Activated naive CD4-positive, alpha-beta T cell treated with anti-CD3 and anti-CD28 coated beads, Interleukin-2, amount 50 U/mL, for 16 hours (primary cell): ENCODE data around the gene CRTC1.
"Not testable (repeated sequence)": the region's sequence is repeated elsewhere in the genome, so short reads cannot be mapped to it uniquely, and the experiment has no call there.

Experiments used
- DNase-seq: peaks from one replicate; pipeline ENCODE4 v3.0.0-alpha.2; 2020

CRTC1 gene

DNA sequence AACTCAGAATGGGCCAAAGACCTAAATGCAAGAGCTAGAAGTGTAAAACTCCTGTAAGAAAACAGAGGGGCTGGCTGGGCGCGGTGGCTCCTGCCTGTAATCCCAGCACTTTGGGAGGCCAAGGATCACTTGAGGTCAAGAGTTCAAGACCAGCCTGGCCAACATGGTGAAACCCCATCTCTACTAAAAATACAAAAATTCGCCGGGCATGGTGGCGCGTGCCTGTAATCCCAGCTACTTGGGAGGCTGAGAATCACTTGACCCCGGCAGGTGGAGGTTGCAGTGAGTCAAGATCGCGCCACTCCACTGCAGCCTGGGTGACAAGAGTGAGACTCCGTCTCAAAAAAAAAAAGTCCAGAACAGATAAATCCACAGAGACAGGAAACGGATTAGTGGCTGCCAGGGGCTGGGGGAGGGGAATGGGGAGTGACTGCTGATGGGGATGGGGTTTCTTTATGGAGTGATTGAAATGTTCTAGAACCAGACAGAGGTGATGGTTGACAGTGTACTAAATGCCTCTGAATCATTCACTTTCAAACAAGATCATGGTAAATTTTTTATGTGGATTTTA, 50.4 kb downstream of the CRTC1 start:
- not testable (repeated sequence) for DNase-seq

GRCh38 chr19:18735324-18735723, 51.8 kb downstream of the CRTC1 start:
- no peak for DNase-seq

DNA sequence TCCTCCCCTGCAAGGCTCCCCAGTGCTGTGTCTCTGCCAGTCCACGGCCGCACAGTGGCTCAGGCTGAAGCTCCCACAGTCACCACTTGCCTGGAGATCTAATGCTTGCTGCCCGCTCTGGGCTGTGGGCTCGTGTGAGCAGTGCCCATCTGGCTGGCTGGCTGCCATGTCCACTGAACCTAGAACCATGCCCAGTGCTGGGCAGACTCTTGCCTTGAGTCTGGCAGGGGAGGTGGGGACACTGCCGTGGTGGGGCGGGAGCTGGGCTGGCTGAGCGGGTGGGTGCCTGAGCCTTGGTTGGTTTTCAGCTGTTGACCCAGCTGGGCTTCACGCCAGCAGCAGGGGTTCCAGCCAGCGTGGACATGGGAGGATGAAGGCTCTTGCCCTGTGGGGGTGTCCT, 52.3 kb downstream of the CRTC1 start:
- no peak for DNase-seq

DNA sequence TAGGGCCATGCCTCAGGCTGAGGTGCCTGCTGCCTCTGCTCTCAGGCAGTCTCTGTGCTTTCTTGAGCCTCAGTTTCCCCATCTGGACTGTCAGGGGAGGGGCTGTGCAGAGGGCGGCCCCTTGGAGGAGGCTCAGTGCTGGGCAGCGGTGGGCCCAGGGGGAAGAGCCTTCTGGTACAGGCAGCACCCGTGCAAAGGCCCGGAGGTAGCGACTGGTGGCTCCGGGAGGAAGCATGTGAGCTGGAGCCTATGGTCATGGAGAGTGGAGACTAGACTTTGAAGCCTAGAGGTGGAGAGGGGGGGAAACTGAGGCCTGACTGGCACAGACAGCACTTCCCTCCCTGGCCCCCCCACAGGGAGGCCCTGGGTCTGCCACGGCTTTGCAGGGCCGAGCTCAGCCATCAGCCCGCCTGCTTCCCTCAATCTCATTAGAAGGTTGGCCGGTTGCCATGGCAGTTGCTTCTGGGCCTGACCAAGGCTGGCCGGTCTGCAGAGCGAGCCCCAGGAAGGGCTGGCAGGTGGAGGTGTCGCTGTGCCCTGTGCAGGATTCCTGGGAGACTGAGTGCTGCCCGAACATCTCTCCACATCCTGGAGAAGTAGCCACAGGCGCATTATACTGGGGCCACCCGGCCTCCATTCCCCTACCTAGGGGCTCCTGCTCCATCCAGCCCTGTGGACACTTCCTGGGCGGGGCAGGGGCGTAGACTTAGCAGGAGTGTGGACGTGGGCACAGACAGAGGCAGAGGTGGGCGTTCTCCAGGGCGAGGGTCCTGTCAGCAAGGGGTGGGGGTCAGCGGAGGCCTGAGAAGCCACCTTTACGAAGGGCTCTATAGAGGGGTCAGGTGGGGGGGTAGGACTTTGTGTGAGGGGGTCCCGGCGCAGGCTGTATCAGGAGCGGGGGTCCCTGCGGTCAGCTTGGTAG, 53.2 kb downstream of the CRTC1 start:
- no peak for DNase-seq

DNA sequence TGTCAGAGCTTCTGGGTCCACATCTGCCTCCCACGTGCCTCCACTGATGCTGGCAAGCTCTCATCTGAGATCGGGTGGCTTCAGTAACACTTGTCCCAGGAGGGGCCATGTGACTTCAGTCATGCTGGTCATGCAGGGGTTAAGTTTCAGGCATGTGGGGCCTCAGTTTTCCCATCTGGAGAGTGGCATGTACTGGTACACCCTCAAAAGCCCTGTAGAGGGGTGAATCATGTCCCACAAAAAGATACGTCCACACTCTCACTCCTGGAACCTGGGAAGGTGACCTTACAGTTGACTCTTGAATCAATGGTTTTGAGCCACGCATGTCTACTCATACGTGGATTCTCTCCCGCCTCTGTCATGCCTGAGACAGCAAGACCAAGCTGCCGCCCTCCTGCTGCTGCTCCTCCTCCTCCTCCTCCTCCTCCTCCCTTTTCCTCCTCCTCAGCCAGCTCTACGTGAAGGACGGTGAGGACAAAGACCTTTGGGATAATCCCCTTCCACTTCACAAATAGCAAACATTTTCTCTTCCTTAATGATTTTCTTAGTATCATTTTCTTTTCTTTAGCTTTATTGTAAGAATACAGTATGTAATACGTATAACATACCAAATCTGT, 54.0 kb downstream of the CRTC1 start:
- no peak for DNase-seq

- DNase-seq, result no peak
These were observed 54.5 kb downstream of the CRTC1 start for GRCh38 chr19:18737954-18738351.

GRCh38 chr19:18738961-18739690, 55.6 kb downstream of the CRTC1 start:
- no peak for DNase-seq

DNA sequence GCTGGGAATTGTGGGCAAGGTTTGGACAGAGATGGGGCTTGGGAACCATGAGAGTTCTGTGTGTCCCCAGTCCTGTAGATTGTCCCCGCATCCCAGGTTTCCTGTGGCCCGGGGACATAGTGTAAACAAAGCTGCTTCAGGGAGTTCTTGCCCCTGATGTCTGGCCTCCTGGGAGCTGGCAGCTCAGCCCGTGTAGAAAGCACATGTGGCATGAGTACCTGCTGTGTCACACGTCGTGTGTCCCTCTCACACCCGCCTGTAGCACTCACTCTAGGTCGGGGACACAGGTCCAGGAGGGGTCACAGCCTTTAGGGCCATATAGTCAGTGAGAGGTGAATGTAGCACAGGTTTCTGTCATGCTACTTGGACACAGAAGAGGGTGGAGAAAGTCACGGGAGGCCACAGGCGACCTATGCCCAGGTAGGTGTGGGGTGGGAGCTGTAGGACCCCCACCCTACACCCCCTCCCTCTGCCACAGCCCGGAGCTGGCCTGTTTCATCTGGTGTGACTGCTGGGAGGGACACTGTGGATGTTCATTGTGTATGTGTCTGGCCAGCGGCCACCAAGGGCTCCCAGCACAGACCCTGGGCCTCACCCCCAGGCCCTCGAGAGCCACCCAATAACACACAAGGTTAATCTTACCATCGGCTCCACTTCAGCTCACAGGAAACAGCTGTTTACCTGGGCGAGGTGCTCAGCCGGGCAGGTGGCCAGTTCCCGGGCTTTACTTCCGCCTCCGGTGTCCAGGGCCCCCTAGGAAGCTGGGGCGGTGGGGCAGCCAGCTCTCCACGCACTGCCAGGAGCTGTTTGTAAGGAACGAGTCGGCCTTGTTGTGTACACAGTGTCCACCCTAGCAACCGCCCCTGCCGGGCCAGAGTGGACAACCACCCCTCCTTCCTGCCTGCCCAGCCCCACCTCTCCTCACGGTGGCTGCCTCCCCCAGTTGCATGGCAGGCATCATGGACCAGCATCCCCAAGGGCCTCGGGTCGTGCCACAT, 57.9 kb downstream of the CRTC1 start:
- no peak for DNase-seq

- DNase-seq, result no peak
These were observed 58.8 kb downstream of the CRTC1 start for GRCh38 chr19:18742324-18742723.

- DNase-seq, result no peak
These were observed 59.6 kb downstream of the CRTC1 start for GRCh38 chr19:18742838-18743783.

DNA sequence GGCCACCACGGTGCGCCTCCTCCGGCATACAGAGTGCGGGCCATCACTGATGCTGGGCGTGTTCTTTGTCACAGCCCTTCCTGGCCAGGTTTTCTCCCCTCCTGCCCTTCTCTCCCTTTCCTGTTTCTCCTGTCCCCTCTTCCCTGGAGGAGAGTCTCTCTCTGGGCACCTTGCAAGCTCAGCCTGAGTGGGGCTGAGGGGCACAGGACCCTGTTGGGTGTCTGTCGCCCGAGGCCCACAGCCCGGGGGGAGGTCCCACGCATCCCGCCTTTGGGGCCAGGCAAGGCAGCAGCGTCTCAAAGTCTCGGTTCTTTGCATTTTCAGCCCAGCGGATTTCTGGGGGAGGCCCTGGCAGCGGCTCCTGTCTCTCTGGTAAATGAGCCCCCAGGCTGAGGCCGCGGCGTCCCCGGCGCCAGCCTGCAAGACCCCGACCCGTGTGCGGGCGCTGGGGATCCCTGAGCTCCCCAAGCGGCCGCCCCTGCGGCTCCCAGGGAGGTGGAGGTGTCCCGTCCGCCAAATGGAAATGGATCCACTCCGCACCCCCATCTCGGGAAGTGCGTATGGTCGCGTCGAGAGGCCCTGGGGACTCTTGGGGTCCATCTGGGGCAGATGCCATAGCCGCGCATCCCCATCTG, 60.4 kb downstream of the CRTC1 start:
- no peak for DNase-seq

DNA sequence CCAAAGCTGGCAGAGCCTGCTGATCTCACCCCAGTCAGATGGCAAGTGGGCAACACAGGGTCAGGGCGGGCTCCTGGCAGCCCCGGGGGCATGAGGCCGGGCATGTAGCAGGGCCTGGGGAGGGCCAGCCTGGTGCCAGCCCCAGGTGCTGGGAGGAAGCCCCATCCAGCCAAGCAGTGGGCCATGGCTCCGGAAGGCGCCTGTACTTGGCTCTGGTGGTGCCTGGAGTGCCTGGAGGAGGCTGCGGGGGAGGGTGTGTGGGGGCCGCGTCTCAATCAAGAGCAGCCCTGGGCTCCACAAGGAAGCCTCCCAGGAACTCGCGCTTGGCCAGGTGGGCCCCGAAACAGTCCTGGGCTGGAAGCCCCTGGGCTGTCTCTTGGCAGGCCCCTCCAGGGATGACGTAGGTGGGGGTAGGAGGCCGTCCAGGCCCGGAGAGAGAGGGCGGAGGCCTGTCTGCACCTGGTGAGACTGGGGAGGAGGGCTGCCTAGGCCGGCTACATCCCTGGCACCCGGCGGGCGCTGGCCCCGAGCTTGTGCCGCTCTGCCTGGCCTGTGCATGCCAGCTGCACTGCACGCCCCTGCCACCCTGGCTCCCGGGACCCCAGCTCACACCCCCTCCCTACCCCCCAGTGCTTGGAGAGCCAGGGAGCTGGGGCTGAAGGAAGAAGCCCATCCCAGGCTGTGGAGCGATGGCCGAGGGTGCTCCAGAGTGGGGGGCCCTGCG, 61.7 kb downstream of the CRTC1 start:
- DNase-seq, result no peak

DNA sequence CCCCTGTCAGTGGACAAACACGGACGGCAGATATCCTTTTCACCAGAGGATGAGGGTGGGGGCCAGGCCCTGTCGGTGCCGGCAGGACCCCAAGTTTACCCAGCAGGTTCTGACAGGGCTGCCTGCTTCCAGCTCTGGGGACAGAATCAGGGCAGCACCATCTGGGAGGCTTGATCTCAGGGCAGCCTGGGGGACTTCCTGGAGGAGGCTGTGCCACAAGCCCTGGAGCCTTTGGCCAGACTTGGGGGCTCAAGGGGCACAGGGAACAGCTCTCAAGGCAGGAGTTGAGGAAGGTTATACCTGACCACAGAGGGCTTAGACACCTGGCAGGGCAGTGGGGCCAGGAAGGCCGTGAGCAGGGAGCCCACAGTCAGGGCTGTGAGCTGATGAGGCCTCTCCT, 62.5 kb downstream of the CRTC1 start:
- DNase-seq, result no peak

- no peak for DNase-seq
These were observed 63.2 kb downstream of the CRTC1 start for GRCh38 chr19:18746401-18747325.

DNA sequence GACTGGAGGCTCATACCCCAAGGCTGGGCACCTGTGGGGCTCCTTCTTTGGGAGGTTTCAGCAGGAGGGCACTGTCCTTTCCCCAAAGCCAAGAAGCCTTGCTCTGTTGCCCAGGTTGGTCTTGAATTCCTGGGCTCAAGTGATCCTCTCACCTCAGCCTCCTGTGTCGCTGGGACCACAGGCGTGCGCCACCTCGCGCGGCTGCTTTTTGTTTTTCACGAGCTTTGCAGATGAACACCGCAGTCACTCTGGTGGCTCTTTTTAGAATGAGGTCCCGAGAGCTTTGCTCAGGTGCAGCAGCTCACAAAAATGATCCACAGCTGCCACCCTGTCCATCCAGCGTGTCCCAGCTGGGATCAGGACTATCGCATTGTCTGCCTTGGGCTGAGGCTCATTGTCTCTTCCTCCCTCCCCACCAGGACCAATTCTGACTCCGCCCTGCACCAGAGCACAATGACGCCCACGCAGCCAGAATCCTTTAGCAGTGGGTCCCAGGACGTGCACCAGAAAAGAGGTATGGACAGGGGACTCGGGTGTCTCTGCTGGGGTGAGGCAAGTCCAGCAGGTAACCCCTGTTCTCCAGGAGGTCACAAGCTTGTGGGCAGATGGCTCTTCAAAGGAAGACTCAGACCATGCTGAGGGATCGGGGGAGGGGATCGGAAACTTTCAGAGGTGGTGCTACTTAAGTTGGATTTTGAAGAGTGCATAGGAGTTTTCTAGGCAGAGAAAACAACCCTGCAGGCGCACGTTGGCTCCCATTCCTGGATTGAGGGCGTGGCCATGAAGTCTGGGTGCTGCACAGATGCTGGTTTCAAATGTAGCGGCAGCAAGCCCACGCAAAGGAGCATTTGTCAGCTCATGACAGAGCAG, 66.1 kb downstream of the CRTC1 start:
- no peak for DNase-seq

DNA sequence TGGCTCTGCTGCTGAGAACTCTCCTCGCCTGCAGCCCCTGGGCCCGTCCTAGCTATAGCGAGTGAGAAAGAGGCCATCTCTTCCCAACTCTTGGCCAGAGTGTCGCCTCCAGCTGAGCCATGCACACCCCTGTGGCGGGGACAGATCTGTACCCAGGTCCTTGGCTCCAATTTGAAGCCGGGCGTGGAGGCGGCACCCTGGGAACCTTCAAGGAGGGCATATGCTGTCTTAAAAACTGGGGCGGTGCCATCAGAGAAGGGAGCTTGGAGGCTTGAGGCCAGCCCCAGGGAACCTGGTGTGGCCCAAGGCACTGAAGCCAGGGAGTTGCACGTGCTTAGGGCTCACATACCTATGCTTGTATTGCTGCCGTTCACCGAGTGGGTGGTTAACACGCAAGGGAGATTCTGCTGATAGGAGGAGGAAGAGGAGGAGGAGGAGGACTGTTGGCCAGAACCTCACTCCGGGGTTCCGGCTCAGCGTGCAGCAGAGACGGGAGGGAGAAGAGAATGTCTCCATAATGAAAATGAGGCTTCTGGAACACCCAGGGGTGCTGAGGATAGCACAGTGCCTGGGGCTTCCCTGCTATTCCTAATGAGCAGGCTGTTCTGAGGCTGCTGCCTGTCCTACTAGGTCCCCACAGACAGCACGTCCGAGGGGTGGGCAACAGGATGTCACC, 67.0 kb downstream of the CRTC1 start:
- no peak for DNase-seq

DNA sequence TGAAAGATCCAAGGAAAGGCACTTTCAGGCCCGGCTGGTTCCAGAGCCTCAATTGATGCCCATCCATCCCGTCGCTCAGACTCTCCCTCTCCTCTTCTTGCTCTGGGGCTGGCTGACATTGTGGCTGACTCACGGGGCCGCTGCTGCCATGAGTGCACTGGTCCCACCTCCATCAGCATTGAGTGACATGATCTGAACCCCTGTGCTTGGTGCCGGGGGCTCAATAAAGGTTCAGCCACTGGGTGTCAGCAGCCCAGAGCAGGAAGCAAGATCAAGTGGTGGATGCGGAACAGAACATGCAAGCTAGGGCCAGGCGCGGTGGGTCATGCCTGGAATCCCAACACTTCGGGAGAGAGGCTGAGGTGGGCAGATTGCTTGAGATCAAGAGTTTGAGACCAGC, 68.1 kb downstream of the CRTC1 start:
- no peak for DNase-seq
